HL-60 (cell line): ENCODE measurements around the gene HSPA6.
A peak's percentile ranks its signal among the peaks of the same experiment; 100 is the strongest.
"Not testable (repeated sequence)": the region's sequence is repeated elsewhere in the genome, so short reads cannot be mapped to it uniquely, and the experiment has no call there.

Experiments
- DNase-seq, 2 experiments: peaks; one replicate each; pipeline ENCODE4 v3.0.0-alpha.2; 2010 to 2020; ENCODE audit warnings: low read depth in 1 of 2, low spot score in 1 of 2
- H3K27ac ChIP-seq: fragments of 250-450 bp; sonication (Bioruptor Pico); replicated peaks from 2 replicates; pipeline ENCODE4 v1.5.1; 2020; ENCODE audit warnings: mild to moderate bottlenecking, moderate library complexity
- H3K27me3 ChIP-seq: fragments of 250-450 bp; sonication (Bioruptor Pico); 2 replicates; pipeline ENCODE4 v1.5.1; 2021; ENCODE audit warnings: mild to moderate bottlenecking, moderate library complexity; ENCODE audit not compliant: insufficient read depth, poor library complexity, severe bottlenecking
- H3K4me3 ChIP-seq: replicated peaks from 2 replicates; pipeline ENCODE4 v1.5.1; 2011; ENCODE audit warnings: mild to moderate bottlenecking, control low read depth, low read length; ENCODE audit not compliant: insufficient read depth
- SPI1 ChIP-seq: IDR thresholded peaks from 2 replicates; pipeline ENCODE4 v1.6.1; 2012; ENCODE audit warnings: low read depth, mild to moderate bottlenecking, borderline replicate concordance

HSPA6 gene

GRCh38 chr1:161550942-161551341 lies 26.6 kb downstream of the HSPA6 start:
- not testable (repeated sequence) for H3K4me3 ChIP-seq, H3K27ac ChIP-seq, H3K27me3 ChIP-seq, DNase-seq

- H3K4me3 ChIP-seq, DNase-seq, H3K27me3 ChIP-seq: not testable (repeated sequence)
- H3K27ac ChIP-seq: peak overlapping the region; percentile 73
Measured at GRCh38 chr1:161553631-161554030, 29.3 kb downstream of the HSPA6 start.

- DNase-seq: peak in 1 of 2 experiments; percentile 36
- H3K27me3 ChIP-seq, H3K4me3 ChIP-seq: not testable (repeated sequence)
- peak overlapping the region; percentile 73 for H3K27ac ChIP-seq
Measured at GRCh38 chr1:161554340-161554739, 30.0 kb downstream of the HSPA6 start.

GRCh38 chr1:161554815-161555417 lies 30.6 kb downstream of the HSPA6 start:
- not testable (repeated sequence) for H3K4me3 ChIP-seq, H3K27me3 ChIP-seq
- peak; percentile 71; the same call in 1 of the 2 replicates for TF ChIP-seq SPI1
- peak overlapping the region; percentile 73 for H3K27ac ChIP-seq
- DNase-seq: peak in 1 of 2 experiments; percentile 35

- H3K27ac ChIP-seq, DNase-seq, H3K4me3 ChIP-seq: not testable (repeated sequence)
Measured at GRCh38 chr1:161556143-161556542, 31.8 kb downstream of the HSPA6 start.

GRCh38 chr1:161556990-161557389 lies 32.6 kb downstream of the HSPA6 start:
- H3K4me3 ChIP-seq, H3K27me3 ChIP-seq, H3K27ac ChIP-seq, DNase-seq: not testable (repeated sequence)

More at GRCh38 chr1:161556143-161556542, 31.8 kb downstream of the HSPA6 start:
- not testable (repeated sequence) for H3K27me3 ChIP-seq

- H3K27ac ChIP-seq, DNase-seq, H3K27me3 ChIP-seq, H3K4me3 ChIP-seq: not testable (repeated sequence)
Measured at GRCh38 chr1:161557506-161558450, 33.4 kb downstream of the HSPA6 start.

- H3K27ac ChIP-seq: peak overlapping the region; percentile 81
- H3K4me3 ChIP-seq, H3K27me3 ChIP-seq: not testable (repeated sequence)
- peak; percentile 29; the same call in 1 of the 2 replicates for TF ChIP-seq SPI1
- peak; percentile 64 to 85 for DNase-seq
Measured at GRCh38 chr1:161560960-161561715, 36.8 kb downstream of the HSPA6 start.

GRCh38 chr1:161562441-161562840 lies 38.1 kb downstream of the HSPA6 start:
- H3K27me3 ChIP-seq, H3K4me3 ChIP-seq: not testable (repeated sequence)
- DNase-seq: peak in 1 of 2 experiments; percentile 32
- H3K27ac ChIP-seq: peak overlapping the region; percentile 87

- H3K27me3 ChIP-seq, H3K4me3 ChIP-seq, DNase-seq: not testable (repeated sequence)
- H3K27ac ChIP-seq: peak overlapping the region; percentile 87
- peak; percentile 52; the same call in 1 of the 2 replicates for TF ChIP-seq SPI1
Measured at GRCh38 chr1:161563522-161563921, 39.2 kb downstream of the HSPA6 start.

GRCh38 chr1:161566602-161566960 lies 42.2 kb downstream of the HSPA6 start:
- not testable (repeated sequence) for H3K4me3 ChIP-seq, DNase-seq, H3K27me3 ChIP-seq, H3K27ac ChIP-seq

GRCh38 chr1:161571703-161572102 lies 47.4 kb downstream of the HSPA6 start:
- not testable (repeated sequence) for H3K27ac ChIP-seq, DNase-seq, H3K4me3 ChIP-seq, H3K27me3 ChIP-seq
